ENCODE measurements around the gene PNPLA1.

DNA sequence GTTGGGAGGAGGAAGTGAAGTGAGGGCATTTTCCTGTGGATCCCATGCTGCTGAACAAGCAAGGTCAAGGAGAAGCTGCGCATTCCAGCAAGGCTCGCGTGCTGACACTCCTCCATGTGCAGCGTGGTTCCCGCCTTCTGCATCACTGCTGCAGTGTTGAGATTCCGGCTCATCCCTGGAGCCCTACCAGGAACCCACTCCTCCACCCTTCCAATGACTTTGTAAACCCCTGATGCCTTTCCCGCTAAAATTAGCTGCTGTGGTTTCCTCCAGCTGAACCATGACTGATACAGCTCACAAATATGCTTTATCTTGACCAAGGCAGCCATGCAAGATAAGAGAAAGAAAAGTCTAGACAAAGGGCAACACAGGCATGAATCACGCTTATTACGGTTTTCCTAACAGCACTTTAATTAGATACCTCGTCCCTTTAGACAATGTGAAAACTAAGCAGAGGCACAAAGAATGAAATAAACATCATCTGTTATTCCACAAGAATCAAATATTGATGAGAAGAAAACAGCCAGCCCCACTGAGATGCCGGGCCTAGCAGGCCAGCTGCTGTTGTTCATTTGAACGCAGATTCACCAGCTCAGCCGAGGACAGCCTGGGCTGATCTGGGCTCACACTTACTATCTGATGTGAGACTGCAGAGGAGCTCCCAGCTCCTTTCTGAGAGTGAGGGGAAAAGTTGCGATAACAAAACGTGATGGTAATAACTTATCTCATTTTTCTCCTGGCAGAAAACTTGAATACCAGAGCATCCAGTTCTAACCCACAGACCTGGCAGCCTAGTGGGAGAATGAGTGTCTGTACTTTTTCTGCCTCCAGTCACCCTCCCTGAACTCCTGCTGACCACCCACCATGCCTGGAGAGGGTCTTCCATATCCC is 81.1 kb downstream of the PNPLA1 start:
- TF ChIP-seq, protein P1, sequence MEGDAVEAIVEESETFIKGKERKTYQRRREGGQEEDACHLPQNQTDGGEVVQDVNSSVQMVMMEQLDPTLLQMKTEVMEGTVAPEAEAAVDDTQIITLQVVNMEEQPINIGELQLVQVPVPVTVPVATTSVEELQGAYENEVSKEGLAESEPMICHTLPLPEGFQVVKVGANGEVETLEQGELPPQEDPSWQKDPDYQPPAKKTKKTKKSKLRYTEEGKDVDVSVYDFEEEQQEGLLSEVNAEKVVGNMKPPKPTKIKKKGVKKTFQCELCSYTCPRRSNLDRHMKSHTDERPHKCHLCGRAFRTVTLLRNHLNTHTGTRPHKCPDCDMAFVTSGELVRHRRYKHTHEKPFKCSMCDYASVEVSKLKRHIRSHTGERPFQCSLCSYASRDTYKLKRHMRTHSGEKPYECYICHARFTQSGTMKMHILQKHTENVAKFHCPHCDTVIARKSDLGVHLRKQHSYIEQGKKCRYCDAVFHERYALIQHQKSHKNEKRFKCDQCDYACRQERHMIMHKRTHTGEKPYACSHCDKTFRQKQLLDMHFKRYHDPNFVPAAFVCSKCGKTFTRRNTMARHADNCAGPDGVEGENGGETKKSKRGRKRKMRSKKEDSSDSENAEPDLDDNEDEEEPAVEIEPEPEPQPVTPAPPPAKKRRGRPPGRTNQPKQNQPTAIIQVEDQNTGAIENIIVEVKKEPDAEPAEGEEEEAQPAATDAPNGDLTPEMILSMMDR (IDR thresholded peaks at IDR 0.05), result no peak
- TF ChIP-seq POLR2A (IDR thresholded peaks at IDR 0.05), result no peak
